Activated CD8-positive, alpha-beta memory T cell treated with anti-CD3 and anti-CD28 coated beads for 48 hours (primary cell): ENCODE measurements around the gene TMEM41B.
A peak's percentile ranks its signal among the peaks of the same experiment; 100 is the strongest.

ENCODE experiments used
- DNase-seq, 3 experiments: peaks; one replicate each; pipeline ENCODE4 v3.0.0-alpha.2; 2020; ENCODE audit warnings: low read depth in 2 of 3, low spot score in 2 of 3

The TMEM41B gene

GRCh38 chr11:9310485-9311090 is 3.8 kb downstream of the TMEM41B start:
- DNase-seq = no peak

- DNase-seq = no peak
These were observed 10.2 kb downstream of the TMEM41B start for GRCh38 chr11:9304178-9304577.

- DNase-seq = no peak
These were observed 11.9 kb downstream of the TMEM41B start for GRCh38 chr11:9302448-9302847.

- no peak for DNase-seq
These were observed 12.7 kb downstream of the TMEM41B start for GRCh38 chr11:9301720-9302119.

- DNase-seq = no peak
These were observed 20.7 kb downstream of the TMEM41B start for GRCh38 chr11:9293646-9294045.

- DNase-seq = no peak
These were observed 28.4 kb downstream of the TMEM41B start for GRCh38 chr11:9285850-9286587.

GRCh38 chr11:9280655-9281301 is 33.6 kb downstream of the TMEM41B start:
- peak in 1 of 3 experiments; percentile 41 for DNase-seq

GRCh38 chr11:9277176-9277575 is 37.2 kb downstream of the TMEM41B start:
- no peak for DNase-seq

GRCh38 chr11:9276571-9276970 is 37.8 kb downstream of the TMEM41B start:
- DNase-seq = no peak

GRCh38 chr11:9274499-9275258 is 39.7 kb downstream of the TMEM41B start:
- DNase-seq = no peak

- DNase-seq = no peak
These were observed 40.7 kb downstream of the TMEM41B start for GRCh38 chr11:9273376-9274336.

- no peak for DNase-seq
These were observed 44.8 kb downstream of the TMEM41B start for GRCh38 chr11:9269492-9270013.

GRCh38 chr11:9267680-9268079 is 46.7 kb downstream of the TMEM41B start:
- DNase-seq = no peak

- no peak for DNase-seq
These were observed 47.5 kb downstream of the TMEM41B start for GRCh38 chr11:9266926-9267325.

GRCh38 chr11:9266132-9266736 is 48.2 kb downstream of the TMEM41B start:
- DNase-seq = no peak

- DNase-seq = peak in 2 of 3 experiments; percentile 25 to 47
These were observed 48.9 kb downstream of the TMEM41B start, which contains the start of gene DENND5A for GRCh38 chr11:9265211-9266131. TSS of gene DENND5A (minus strand) at chr11:9265350. CDS start at chr11:9265069, 281 bp downstream.

GRCh38 chr11:9264316-9265210 is 49.8 kb downstream of the TMEM41B start:
- peak in 2 of 3 experiments; percentile 15 to 23 for DNase-seq
